ENCODE measurements around the gene ROR2.

- no peak for TF ChIP-seq EZH2 (IDR thresholded peaks at IDR 0.05; ENCODE audit: insufficient read depth, poor library complexity, severe bottlenecking)
- TF ChIP-seq EZH2phosphoT487 (IDR thresholded peaks at IDR 0.05; ENCODE audit: insufficient read depth, low read depth): no peak
Observed at GRCh38 chr9:91787931-91788330, 162.1 kb downstream of the ROR2 start.

All from GM23248 (cell line).